DND-41 (cell line): Measurements from ENCODE around the gene COL23A1.

Source experiments
- EZH2 ChIP-seq: IDR thresholded peaks from 3 replicates; pipeline ENCODE4 v1.6.1; 2012; ENCODE audit warnings: borderline replicate concordance, low read depth, mild to moderate bottlenecking, moderate library complexity, low read length, inconsistent platforms; ENCODE audit not compliant: severe bottlenecking
- TF ChIP-seq, protein P1 (sequence below): IDR thresholded peaks from 2 replicates; pipeline ENCODE4 v1.5.1; 2012; ENCODE audit warnings: borderline replicate concordance, low read length, moderate library complexity, mild to moderate bottlenecking; ENCODE audit not compliant: poor library complexity, severe bottlenecking; ENCODE audit errors: extremely low read depth

DNA sequence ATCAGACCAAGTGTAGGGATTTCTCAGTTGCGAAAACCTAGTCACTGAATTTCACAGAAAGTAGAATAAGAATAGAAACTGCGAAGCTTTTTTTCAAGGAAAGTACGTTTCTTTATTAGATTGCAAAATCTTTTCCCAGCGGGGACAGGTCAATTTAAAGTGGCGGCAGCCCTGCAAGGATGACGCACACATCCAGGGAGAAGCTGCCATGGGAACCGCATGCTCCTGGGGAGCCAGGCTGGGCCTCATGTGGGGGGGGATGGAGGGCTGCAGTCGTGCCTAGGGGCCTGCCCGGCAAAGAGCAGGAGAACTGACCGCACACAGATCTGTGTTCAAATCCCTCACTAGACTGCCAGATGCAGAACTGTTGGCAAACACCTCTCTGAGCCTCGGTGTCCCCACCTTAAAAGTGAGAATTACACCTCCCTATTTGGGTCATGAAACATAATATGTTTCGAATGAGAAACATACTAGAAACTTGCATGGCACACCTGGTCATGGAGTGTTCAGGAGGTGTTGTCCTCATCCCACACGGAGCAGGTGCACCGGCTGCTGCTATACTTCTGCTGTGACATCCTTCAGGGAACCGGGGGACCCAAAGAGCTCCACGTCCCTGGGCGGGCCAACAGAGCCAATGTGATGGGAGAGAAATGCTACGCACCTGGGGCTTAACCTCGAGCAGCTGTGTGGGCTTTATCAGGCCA lies 229.8 kb downstream of the COL23A1 start:
- TF ChIP-seq, protein P1, sequence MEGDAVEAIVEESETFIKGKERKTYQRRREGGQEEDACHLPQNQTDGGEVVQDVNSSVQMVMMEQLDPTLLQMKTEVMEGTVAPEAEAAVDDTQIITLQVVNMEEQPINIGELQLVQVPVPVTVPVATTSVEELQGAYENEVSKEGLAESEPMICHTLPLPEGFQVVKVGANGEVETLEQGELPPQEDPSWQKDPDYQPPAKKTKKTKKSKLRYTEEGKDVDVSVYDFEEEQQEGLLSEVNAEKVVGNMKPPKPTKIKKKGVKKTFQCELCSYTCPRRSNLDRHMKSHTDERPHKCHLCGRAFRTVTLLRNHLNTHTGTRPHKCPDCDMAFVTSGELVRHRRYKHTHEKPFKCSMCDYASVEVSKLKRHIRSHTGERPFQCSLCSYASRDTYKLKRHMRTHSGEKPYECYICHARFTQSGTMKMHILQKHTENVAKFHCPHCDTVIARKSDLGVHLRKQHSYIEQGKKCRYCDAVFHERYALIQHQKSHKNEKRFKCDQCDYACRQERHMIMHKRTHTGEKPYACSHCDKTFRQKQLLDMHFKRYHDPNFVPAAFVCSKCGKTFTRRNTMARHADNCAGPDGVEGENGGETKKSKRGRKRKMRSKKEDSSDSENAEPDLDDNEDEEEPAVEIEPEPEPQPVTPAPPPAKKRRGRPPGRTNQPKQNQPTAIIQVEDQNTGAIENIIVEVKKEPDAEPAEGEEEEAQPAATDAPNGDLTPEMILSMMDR = no peak
- TF ChIP-seq EZH2 = no peak
